NCI-H1694 treated with DMSO at 0.1 percent for 48 hours (cell line): ENCODE results near the gene PANX1.
"Not testable (repeated sequence)": the region's sequence is repeated elsewhere in the genome, so short reads cannot be mapped to it uniquely, and the experiment has no call there.

Experiments used
- DNase-seq: peaks from one replicate; lab custom pipeline; 2025; lab: John Stamatoyannopoulos, UW

PANX1 gene

GRCh38 chr11:94128746-94129511, at the start of gene PANX1:
Gene PANX1 (plus strand): TSS chr11:94128841. CDS start chr11:94129313, 472 bp downstream.
- DNase-seq: peak; percentile 60

- DNase-seq: no peak
Measured at GRCh38 chr11:94084164-94084563, 44.5 kb upstream of the PANX1 start.

GRCh38 chr11:94088906-94089305, 39.7 kb upstream of the PANX1 start:
- no peak for DNase-seq

- no peak for DNase-seq
Measured at GRCh38 chr11:94089341-94089740, 39.3 kb upstream of the PANX1 start.

- DNase-seq: no peak
Measured at GRCh38 chr11:94090401-94090800, 38.2 kb upstream of the PANX1 start.

- DNase-seq: no peak
Measured at GRCh38 chr11:94091091-94091490, 37.5 kb upstream of the PANX1 start.

GRCh38 chr11:94100253-94100652, 28.4 kb upstream of the PANX1 start:
- DNase-seq: no peak

- DNase-seq: no peak
Measured at GRCh38 chr11:94103471-94103870, 25.2 kb upstream of the PANX1 start.

GRCh38 chr11:94104734-94105133, 23.9 kb upstream of the PANX1 start:
- no peak for DNase-seq

GRCh38 chr11:94106716-94107115, 21.9 kb upstream of the PANX1 start:
- DNase-seq: no peak

GRCh38 chr11:94107363-94107762, 21.3 kb upstream of the PANX1 start:
- DNase-seq: no peak

GRCh38 chr11:94111241-94111640, 17.4 kb upstream of the PANX1 start:
- DNase-seq: no peak

GRCh38 chr11:94111660-94112059, 17.0 kb upstream of the PANX1 start:
- no peak for DNase-seq

- DNase-seq: no peak
Measured at GRCh38 chr11:94112206-94112953, 16.3 kb upstream of the PANX1 start.

GRCh38 chr11:94117197-94117574, 11.5 kb upstream of the PANX1 start:
- DNase-seq: no peak

- DNase-seq: no peak
Measured at GRCh38 chr11:94117871-94118270, 10.8 kb upstream of the PANX1 start.

- DNase-seq: not testable (repeated sequence)
Measured at GRCh38 chr11:94119676-94120075, 9.0 kb upstream of the PANX1 start.

GRCh38 chr11:94120516-94120915, 8.1 kb upstream of the PANX1 start:
- DNase-seq: not testable (repeated sequence)

- no peak for DNase-seq
Measured at GRCh38 chr11:94120946-94121345, 7.7 kb upstream of the PANX1 start.

- no peak for DNase-seq
Measured at GRCh38 chr11:94125407-94126115, 3.1 kb upstream of the PANX1 start.

GRCh38 chr11:94127638-94128037, 1.0 kb upstream of the PANX1 start:
- no peak for DNase-seq

GRCh38 chr11:94128291-94128745, 323 bp upstream of the PANX1 start:
- no peak for DNase-seq
